Left ventricle myocardium superior (tissue), 1 donor: ENCODE results near the gene PACSIN2. TPM values are rescaled to one million over a fixed set of nuclear protein-coding genes. Genes with fewer than 3 reads are reported as not detected.
"Not testable (repeated sequence)": the region's sequence is repeated elsewhere in the genome, so short reads cannot be mapped to it uniquely, and the experiment has no call there.

Experiments
- ATAC-seq: fragments of 200-7000 bp; cut with Tn5 transposase; one replicate; pipeline ENCODE4 v1.9.1; 2020; ENCODE audit warnings: mild to moderate bottlenecking, moderate library complexity
- DNase-seq: peaks from one replicate; pipeline ENCODE4 v3.0.0-alpha.2; 2020
- intact Hi-C: fragments of 100-400 bp; cut with micrococcal nuclease; formaldehyde crosslinking; loops from one replicate; pipeline ENCODE4 v1.11.0; 2022
- total RNA-seq: library from RNA; stranded (reverse); fragmentation: NEBNext Ultra II Directional; extraction: Animal tissue kit (Norgen Biotek cat#: 25700); gene quantifications from one replicate; pipeline ENCODE4 v1.2.1, GENCODE V29; 2021
- donor health status: DM: no; HTN: yes; CAD: no; lungs with severe emphysema.

PACSIN2 gene
- total RNA-seq, 1 donor from 2014 or later, result 63.8 TPM

DNA sequence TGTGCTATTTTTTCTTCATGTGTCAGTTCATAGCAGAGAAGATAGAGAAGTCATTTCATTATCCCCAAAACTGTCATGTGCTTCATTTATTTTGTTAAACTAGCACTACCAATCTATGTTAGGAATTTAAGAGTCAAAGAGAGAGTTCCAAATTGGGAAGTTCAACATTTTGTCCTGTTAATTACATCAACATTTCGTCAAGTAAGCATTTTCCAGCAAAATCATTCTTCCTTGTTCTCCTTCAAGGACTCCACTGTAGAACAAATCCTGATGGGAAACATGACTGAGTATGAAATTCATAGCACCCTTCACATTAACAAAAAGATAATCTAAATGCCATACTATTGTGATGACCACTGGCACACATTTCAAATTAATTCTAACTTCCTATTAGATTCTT, 59.1 kb downstream of the PACSIN2 start:
- intact Hi-C loops, result no loop called here
- DNase-seq (no peak), ATAC-seq (no peak)

DNA sequence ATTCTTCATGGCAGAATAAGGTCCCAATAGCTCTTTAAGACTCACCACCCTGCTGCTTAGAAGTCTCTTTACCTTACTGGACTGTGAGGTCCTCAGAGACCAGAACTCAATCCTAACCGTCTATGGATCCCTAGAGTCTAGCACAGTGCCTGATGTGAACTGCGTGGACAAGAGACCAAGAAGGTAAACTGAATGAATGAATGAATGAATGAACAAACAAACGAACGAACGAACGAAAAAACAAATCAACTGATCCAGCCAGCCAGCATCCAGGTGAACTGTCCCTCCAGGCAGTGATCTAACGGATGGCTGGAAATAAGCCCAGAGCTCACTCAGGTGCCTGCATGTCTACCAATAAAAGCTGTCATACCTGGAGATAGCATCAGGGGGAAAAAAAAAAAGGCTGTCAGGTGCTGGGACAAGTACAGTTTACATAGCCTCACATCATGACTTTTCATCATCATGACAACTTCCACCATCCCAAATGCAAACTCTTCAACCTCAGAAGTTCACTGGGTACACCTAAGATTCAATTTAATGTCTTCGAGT, 59.8 kb downstream of the PACSIN2 start:
- intact Hi-C loops, result no loop called here
- no peak for ATAC-seq

DNA sequence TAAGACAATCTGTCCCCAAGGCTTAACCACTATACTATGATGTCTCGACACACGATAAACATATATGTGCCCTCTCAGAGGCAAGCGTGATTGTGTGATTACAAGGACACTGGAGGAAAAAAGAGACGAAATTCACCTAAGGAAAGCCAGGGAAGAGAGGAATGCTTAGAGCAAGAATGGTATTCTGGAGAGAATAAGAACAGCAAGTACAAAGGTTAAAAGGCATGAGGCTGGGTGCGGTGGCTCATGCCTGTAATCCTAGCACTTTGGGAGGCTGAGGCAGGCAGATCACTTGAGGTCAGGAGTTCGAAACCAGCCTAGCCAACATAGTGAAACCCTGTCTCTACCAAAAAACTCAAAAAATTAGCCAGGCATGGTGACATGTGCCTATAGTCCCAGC, 61.2 kb downstream of the PACSIN2 start:
- ATAC-seq, intact Hi-C loops, DNase-seq: not testable (repeated sequence)

More for the DNA sequence above, 59.8 kb downstream of the PACSIN2 start:
- no peak for DNase-seq

DNA sequence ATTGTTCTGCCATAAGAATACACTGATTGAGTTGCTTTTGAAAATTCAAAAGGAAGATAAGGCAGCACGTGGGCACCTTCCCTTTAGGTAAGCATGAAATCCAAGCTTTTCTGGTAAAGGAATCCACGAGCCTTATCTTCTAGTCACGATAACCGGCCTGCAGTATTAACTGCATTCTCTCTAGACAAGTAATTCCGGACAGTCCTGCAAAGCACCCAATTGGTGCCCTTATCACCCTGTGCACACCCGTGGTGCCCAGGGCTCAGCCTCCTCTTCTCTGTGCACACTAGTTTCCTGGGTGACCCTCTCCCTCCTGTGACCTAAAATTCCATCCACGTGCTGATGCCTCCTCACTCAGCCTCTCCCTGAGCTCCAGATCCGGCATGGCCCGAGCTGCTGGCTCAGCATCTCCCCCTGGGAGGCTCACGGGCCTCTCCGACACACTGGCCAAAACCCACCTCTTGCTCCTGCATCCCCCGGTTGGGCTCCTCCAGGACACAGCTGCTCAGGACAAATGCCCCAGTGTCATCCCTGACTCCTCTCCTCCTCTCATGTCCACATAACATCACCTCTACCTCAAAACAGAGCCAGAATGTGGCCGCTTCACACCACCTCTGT, 63.7 kb downstream of the PACSIN2 start:
- DNase-seq, result no peak
- no peak for ATAC-seq
- intact Hi-C loops, result no loop called here

DNA sequence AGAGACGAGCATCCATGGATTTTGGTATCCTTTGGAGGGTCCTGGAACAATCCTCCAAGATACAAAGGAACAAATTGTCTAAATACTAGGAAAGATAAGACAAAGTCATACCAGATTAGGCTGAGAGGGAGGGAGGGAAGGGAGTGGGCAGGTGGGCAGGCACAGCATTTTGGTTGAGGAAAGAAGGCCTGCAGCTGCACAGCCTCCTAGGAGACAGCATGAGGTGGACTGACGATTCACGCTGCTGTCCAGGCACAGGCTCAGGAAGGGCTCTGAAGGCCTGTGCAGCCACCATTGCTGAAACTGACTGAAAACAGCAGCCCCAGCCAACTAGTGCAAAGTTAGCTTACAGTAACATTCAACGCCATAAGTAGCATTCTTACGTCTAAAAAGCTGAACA, 64.7 kb downstream of the PACSIN2 start:
- no peak for ATAC-seq
- DNase-seq, result no peak

DNA sequence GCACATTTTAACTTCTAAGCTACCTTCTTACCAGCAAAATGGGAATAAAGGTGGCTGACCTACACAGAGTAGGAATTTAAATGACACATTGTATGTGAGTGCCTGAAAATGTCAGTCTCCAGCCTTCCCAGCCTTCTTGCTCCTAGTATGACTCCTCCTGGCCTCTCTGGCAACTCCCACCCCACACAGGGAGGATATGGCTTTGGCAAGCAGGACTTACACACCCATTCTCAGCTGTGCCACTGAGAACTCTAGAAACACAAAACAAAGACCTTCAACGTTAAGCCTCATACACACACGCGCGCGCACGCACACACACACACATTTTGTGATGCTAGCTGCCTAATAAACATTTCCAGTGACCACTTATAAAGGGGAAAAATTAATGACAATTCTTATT, 65.8 kb downstream of the PACSIN2 start:
- DNase-seq (no peak), ATAC-seq (peak; percentile 53)
- intact Hi-C loops, result no loop called here

More for the DNA sequence above, 64.7 kb downstream of the PACSIN2 start:
- intact Hi-C loops, result no loop called here

DNA sequence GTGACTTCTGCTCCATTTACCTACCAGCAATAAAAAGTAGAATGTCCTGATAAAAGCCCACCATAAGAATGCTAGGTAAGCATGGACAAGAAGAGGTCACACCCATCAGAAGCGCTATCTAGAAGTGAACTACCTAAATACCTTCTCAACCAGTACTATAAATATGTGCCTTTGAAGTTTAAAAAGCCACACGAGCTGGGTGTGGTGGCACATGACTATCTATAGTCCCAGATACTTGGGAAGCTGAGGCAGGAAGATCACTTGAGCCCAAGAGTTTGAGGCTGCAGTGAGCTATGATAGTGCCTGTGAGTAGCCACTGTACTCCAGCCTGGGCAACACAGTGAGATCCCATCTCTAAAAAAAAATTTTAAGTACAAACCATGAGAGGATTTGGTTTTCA, 66.7 kb downstream of the PACSIN2 start:
- intact Hi-C loops, result no loop called here
- DNase-seq (no peak), ATAC-seq (no peak)

DNA sequence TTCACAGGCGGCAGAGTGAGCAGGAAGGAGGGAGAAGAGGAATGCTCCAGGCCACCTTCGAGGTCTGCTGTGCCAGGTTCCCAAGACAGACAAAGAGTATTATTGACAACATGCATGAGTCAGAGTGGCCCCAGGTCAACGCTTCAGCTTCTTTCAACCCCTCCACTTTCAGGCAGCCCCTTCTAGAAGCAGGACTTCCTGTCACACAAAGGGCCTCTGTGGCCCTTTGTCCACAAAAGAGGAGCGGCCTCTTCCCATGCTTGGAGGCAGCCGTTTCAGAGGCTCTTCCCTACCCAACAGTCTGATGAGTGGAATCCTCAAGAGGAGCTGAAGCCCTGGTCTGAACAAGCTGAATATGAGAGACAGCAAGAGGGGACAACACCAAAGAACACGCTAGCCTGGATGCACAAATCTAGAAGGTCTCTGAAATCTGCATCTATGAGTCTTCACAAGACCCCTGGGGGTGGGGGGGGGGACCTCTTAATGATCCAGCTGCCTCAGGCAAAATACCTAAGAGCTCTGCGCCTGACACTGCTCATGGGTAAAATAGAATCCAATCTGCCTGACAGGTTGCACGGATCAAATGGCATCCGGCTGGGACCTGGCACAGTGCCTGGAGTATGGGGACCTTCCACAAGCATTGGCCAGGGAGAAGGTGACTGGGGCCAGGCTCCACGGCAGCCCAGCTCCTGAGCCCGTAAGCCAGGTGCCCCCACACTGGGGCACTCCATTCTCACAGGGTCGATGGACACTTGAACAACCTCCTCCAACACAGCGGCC, 67.5 kb downstream of the PACSIN2 start:
- peak; percentile 57 for ATAC-seq
- peak; percentile 81 for DNase-seq
- intact Hi-C loops, result no loop called here

DNA sequence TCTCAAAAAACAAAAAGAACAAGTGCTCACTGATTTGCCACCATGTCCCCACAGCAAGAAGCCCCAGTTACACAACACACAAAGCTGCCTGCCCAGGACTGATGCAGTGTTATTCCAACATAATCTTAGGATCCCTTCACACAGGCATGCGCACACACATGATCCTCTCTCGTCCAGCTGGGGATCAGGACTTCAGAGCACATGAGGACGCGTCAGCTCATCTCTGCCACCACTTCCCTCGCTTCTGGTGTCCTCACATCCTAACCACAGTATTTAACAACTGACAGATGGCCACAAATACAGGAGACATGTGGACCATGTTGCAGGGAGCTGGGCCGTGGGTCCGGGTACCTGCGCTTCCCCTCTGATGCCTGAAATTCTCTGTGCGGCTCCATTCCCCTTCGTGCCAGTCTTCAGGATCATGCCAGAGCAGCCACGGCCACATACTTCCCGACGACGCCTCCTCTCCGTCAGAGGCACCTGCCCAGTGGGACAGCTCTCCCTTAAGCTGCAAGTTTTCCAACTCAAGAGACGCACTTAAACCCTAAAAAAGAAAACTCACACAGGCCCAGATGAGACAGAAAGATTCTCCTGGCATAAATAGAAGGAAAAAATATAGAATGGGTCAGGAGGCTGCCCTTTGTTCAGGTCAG, 68.3 kb downstream of the PACSIN2 start:
- no peak for ATAC-seq

DNA sequence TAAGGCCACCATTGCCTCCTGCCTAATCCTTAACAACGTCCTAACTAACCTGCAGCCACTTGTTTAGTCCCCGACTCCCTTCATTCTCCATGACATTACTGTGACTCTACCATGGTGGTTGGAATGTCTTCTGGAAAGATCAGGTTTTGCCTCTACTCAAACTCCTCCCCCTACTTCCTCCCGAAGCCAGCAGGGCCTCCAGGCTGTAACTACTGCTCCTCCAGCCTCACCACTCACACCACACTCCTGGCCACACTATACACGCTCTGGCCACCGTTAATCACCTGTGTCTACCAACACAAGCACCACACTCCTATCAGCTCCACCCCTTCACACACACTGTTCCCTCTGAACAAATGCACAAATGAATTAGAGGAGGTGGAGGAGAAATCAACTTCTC, 69.2 kb downstream of the PACSIN2 start:
- intact Hi-C loops, result no loop called here
- ATAC-seq (peak; percentile 9), DNase-seq (no peak)

More for the DNA sequence above, 68.3 kb downstream of the PACSIN2 start:
- no peak for DNase-seq
- intact Hi-C loops, result no loop called here

DNA sequence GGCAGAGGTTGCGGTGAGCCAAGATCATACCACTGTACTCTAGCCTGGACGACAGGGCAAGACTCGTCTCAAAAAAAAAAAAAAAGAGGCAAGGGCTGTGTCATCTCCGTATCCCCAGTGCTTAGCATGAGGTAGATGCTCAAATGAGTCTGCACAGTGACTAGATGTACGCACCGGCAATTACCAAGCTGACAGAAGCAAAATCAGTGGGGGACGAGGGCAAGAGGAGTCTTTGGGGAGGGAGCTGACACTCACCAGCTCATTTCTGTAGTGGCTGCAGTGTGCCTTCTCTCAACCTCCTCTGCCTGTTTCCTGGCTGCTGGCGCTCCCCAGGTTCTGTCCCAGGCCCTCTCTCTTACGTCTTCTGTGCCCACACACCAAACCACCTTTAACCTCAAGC, 69.9 kb downstream of the PACSIN2 start:
- DNase-seq (no peak), ATAC-seq (no peak)
- intact Hi-C loops, result no loop called here

DNA sequence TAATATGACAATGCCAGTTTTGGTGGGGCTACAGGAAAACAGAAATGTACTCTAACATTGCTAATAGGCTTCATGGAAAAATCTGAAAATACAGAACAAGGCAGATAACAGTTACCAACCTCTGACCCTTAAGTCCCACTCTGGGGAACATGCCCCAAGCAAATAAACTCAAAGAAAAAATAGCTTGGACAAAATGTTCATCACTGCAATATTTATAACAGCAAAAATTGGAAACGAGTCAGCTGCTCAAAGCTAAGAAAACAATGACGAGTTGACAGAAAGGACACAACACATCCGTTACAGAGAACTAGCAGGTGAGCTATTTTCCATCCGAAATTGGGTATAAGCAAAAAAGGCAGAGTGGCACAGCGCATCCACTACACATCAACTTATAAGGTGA, 70.5 kb downstream of the PACSIN2 start:
- DNase-seq (no peak), ATAC-seq (peak; percentile 28)
- intact Hi-C loops, result no loop called here

DNA sequence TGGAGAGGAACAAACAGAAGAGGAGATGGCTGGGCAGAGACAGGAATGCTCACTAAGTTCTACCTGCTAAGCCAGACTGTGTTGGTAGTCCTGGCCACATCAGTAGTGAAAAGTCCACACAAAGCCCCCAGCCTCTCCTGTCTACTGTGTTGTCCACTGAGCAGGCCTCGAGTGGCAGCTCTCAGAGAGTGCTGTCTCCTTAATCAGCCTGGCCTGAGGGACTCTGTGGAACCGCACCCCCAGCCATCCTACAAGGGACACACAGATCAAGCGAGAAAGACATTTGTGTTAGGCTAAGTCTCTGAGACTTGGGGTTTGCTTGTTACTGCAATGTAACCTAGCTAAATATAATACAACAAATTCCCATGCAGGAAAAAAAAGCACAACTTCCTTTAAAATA, 71.0 kb downstream of the PACSIN2 start:
- no peak for DNase-seq
- intact Hi-C loops, result no loop called here
- ATAC-seq, result no peak

DNA sequence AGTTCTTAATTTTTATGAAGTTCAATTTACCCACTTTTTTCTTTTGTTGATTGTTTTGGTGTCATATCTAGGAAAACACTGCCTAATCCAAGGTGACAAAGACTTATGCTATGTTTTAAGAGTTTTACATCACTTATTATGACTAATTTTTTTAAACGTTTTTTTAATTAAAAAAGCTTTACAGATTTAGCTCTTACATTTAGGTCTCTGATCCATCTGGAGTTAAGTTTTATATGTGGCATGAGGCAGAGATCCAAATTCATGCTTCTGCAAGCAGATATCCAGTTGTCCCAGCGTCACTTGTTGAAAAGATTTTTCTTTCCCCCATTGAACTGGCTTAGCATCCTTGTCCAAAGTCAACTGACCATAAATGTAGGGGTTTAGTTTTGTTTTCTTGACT, 72.6 kb downstream of the PACSIN2 start:
- intact Hi-C loops, result no loop called here

DNA sequence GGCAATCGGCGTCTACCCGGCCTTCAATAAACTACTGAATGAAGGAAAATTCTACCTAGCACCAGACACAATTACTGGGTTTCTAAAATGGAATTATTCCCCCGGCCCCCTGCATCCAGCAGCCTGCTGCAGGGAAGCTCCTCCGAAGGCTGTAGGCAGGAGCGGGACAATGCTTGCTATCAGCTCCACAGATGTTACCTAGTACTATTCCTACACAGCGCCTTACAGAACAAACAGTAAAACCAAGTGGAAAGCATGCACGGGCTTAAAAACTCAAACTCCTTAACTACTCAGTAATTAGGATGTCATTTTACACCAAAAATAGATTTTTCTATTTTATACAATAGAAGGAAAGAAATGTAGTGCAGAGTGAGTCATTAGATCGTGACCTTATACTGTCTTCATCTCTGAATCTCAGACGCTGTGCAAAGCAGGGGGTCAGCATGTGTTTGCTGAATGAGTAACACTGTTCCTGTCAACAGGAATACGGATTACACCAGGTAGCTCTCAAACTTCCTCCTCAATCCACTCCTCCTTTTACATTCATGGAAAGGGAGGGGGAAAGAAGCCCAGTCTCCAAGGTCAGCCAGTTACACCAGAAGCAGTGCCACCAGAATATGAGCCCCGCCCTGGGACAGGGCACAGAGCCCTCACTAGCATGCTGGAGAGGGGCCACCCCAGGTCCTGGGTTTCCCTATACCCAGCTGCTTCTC, 74.9 kb downstream of the PACSIN2 start:
- ATAC-seq, result peak; percentile 64
- intact Hi-C loops, result no loop called here
- DNase-seq, result peak; percentile 53

More for the DNA sequence above, 72.6 kb downstream of the PACSIN2 start:
- ATAC-seq (no peak), DNase-seq (no peak)

DNA sequence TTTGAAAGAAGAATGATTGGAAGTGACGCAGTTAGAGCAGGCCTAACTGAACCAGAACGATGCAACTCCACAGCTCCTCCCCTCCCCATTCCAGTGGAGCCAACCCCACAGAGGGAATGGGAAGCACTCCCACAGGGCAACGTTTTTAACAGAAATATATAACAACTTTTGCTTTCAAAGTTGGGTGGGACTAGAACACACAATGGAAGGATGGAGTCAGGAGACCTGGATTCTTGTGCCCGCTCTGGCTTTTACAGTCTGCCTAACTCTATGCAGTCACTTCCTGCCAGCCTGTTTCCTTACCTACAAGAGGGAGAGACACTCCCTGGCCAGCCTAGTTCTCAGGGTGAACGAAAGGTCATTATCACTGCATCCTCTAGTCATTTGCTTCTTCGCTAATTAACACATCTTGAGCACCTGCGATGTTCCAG, 75.5 kb downstream of the PACSIN2 start:
- intact Hi-C loops, result no loop called here
- DNase-seq, result no peak
- peak; percentile 28 for ATAC-seq

DNA sequence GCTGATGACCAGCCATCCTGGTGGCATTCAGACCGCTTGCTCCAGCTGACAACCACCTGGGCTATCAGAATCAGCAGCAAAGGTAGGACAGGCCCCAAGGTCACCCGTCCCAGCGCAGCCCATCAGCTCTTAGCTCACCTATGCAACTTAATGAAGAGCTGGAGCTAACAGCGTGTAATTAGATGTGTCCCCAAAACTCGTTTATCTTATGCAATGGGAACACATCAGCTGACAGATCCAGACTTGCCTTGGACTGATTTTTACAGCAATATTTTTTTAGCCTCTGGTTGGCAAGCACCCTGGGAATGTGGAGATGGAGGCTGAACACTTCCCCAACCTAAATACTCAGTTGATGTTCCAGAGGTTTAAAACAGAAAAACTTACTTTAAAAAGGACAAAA, 76.0 kb downstream of the PACSIN2 start:
- no peak for DNase-seq
- ATAC-seq, result peak; percentile 7
- intact Hi-C loops, result no loop called here

DNA sequence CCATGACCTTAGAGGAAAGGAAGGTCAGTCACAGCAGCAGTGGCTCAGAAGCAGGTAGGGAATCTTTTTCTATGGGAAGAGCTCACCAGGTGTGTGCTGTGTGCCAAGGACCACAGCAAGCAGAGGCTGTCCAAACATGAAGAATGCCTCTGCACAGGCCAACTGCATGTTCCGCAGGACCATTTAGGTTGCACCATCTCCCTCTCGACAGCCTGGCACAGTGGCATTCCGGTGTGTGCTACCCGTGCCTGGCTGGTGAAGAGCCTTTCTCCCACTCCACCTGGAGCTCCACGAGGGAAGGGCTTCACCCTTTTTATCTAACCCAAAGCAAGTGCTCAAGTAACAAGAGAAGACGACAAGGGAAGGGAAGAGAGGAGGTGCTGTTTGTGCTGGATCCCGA, 76.5 kb downstream of the PACSIN2 start:
- ATAC-seq, result peak; percentile 11
- intact Hi-C loops, result no loop called here
- no peak for DNase-seq

DNA sequence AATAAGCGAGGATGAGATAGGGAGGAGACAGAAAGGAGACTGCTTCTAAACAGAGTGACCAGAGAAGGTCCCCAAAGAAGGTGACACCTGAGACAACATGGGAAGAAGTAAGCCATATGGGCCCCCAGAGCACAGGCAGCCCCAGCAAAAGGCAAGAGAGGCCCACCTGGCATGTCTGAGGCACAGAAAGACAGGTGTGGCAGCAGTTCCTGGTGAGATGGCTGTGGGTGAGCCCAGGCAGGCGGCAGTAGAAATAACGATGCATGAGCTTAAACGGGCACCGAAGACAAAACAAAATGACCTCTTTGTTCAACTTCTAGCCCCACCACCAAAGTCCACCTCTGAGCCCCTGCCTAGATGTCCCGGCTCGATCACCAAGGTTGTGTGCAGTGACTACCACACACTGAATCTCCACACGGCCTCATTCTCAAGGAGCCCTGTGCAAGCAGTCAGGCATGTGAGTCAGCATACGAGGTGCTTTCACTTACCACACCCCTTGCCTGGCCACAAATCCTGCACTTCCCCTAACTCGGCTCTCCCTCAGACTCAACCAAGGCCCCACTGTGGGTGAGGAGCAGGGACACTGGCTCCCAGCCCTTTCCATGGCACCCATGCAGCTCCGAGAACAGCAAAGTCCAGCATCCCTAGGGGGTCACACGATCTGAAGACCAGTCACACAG, 77.6 kb downstream of the PACSIN2 start:
- intact Hi-C loops, result no loop called here
- DNase-seq, result no peak
- peak; percentile 8 for ATAC-seq
